ENCODE measurements around the gene CNTN5.

DNA sequence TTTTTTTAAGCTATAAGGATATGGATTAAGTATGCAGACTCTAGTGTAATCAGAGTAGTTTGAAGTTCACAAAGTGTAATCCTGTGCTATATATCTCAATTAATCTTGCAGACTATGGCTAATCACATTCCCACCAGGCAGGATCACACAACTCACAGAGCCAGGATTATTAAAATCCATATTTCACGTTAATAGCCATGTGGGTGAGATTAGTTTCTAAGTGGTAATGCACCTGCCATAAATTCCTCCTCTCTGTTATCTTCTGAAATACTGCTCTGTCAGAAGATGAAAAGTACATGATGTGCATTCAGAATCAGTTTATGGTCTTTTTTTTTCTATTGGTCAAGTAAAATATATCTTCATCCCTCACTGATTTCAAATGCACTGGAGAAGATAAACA, 686.1 kb downstream of the CNTN5 start:
- TF ChIP-seq, protein P1, sequence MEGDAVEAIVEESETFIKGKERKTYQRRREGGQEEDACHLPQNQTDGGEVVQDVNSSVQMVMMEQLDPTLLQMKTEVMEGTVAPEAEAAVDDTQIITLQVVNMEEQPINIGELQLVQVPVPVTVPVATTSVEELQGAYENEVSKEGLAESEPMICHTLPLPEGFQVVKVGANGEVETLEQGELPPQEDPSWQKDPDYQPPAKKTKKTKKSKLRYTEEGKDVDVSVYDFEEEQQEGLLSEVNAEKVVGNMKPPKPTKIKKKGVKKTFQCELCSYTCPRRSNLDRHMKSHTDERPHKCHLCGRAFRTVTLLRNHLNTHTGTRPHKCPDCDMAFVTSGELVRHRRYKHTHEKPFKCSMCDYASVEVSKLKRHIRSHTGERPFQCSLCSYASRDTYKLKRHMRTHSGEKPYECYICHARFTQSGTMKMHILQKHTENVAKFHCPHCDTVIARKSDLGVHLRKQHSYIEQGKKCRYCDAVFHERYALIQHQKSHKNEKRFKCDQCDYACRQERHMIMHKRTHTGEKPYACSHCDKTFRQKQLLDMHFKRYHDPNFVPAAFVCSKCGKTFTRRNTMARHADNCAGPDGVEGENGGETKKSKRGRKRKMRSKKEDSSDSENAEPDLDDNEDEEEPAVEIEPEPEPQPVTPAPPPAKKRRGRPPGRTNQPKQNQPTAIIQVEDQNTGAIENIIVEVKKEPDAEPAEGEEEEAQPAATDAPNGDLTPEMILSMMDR (IDR thresholded peaks at IDR 0.05), result no peak
- TF ChIP-seq POLR2A (IDR thresholded peaks at IDR 0.05), result no peak
- TF ChIP-seq EP300 (IDR thresholded peaks at IDR 0.05), result no peak

Measured in upper lobe of left lung (tissue), 4 donors.